GM18861 (cell line): ENCODE measurements around the gene KCNQ1.

Experiments used
- ATAC-seq: cut with Tn5 transposase; IDR thresholded peaks from one replicate; pipeline ENCODE4 v1.9.1; 2021; ENCODE audit not compliant: unreplicated experiment

KCNQ1 gene

GRCh38 chr11:2809854-2810253, 365.0 kb downstream of the KCNQ1 start:
- no peak for ATAC-seq

- ATAC-seq, result no peak
Measured at GRCh38 chr11:2810411-2811205, 365.8 kb downstream of the KCNQ1 start.

GRCh38 chr11:2811206-2812091, 366.6 kb downstream of the KCNQ1 start:
- ATAC-seq, result no peak

DNA sequence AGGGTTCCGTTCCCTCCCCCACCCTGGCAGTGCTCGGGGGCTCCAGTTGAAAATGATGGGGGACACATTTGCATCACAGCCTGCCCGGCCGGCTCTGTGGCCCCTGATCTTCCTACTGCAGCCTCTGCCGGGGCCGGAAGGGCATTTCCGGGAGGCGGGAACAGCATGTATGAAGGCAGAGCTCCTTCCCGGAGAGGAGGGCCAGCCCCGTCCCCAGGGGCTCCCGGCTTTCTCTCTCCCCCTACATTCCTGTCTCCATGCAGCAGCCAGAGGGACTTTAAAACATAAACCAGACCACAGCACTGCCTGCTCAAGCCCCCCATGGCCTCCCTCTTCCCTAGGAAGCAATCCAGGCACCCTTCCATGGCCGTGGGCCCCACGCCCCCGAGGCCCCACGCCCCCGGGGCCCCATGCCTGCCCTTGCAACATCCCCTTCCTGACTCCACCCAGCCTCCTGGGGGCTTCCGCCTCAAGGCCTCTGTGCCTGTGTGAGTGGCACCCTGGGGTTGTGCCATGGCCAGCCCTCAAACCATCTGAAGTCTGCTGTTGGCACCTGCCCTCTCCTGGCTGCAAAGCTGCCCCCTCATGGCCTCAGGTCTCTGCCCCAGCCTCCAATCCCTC, 367.7 kb downstream of the KCNQ1 start:
- ATAC-seq, result no peak

- ATAC-seq, result no peak
Measured at GRCh38 chr11:2813141-2813908, 368.5 kb downstream of the KCNQ1 start.

DNA sequence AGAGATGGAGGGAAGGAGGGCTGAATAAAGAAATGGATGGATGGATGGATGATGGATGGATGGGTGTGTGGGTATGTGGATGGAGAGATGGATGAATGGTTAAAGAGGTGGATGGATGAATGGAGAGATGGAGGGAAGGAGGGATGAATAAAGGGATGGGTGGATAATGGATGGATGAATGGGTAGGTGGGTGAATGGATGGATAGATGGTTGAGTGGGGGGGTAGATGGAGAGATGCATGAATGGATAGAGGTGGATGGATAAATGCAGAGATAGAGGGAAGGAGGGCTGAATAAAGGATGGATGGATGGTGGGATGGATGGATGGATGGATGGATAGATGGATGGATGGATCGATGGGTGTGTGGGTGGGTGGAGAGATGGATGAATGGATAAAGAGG, 369.2 kb downstream of the KCNQ1 start:
- ATAC-seq, result no peak

DNA sequence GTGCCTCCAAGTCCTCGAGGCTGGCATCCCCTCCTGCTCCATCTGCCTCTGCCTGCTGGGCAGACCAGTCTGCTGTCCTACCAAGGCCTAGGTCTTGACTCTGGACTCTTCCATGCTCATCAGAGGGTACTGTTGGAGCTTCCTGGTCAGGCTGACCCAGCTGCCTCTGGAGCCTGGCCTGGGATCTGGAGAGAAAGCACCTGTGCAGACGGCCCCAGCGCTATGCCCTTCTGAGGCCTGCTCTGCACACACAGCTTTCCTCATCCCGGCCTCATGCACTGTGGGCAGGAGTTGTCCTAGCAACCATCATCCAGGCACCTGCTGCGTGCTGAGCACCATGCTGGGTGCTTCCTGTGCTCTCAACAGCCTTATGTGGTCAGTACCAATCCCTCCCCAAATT, 369.9 kb downstream of the KCNQ1 start:
- ATAC-seq, result no peak

- ATAC-seq, result no peak
Measured at GRCh38 chr11:2815762-2816496, 371.1 kb downstream of the KCNQ1 start.

DNA sequence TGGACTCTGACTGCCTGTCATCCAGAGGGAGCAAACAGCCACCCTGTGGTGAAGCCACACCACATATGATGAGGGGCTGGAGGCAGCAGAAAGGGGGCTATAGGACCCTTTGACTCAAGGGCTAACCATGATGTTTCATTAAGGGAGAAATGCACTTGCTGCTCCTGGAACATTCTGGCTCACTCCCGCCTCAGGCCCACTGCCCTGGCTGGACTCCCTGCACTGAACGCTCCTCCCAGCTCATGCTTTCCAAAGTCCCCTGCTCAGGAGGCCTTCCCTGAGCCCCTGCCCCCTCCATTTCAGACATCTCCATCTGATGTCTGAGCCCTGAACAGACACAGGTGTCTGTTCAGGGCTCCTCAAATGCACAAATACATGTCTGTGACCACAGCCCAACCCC, 371.7 kb downstream of the KCNQ1 start:
- no peak for ATAC-seq

DNA sequence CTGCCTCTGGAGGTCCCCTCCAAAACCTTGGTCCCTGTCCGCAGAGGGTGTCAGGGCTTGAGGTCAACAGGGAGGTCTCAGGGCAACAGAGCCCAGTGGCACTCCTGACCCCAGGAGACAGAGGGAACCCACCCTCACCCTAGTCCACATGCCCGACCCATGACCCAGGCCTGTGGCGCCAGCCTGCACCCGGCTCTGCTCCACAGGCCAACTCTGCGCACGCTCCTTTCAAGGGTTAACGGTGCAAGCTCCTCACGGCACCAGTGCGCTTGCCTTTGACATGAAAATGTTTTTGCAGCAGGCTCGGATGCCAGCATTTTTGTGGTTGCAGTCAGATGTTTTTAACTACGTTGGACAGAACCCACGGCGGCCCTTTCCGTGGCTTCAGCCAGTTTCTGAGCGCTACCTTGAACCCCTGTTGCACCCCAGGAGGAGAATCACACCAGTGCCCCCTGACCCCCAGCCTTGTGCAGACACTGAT, 372.2 kb downstream of the KCNQ1 start:
- no peak for ATAC-seq

DNA sequence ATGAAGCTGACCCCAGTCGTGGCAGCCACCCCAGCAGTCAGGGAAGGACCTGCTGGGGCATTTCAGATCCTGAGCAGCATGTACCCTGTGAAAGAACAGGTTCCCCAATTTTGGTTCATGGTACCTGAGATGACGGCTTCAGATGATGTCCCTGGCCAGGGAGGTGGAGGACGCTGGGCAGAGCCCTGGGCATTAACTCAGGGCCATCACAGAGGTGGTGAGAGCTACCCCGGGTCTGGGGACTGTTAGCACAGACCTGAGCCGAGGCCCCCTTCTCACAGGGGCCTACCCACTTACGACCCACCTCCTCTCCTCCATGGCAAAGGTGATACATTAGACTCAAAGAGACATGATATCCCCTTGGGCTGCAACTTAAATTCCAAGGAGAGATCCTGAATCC, 372.6 kb downstream of the KCNQ1 start:
- ATAC-seq, result no peak

GRCh38 chr11:2818021-2818420, 373.2 kb downstream of the KCNQ1 start:
- no peak for ATAC-seq

GRCh38 chr11:2818503-2818902, 373.7 kb downstream of the KCNQ1 start:
- no peak for ATAC-seq

DNA sequence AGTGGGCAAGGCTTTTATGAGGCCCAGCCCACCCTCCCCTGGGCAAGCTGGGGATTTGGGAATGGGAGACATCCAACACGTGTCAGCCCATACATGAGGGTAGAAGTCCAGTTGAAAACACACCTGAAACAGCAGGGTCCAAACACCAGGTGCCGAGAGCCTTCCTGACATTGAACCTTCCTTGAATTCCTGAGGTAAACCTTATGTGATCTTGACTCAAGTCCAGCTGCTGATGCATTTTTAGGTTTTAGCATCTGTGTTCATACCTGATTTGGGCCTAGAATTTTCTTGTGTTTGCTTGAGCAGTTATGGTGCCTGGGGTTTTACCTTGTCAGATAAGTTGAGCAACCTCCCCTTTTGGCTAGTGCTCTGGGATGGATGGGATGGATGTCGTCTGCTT, 374.5 kb downstream of the KCNQ1 start:
- no peak for ATAC-seq

DNA sequence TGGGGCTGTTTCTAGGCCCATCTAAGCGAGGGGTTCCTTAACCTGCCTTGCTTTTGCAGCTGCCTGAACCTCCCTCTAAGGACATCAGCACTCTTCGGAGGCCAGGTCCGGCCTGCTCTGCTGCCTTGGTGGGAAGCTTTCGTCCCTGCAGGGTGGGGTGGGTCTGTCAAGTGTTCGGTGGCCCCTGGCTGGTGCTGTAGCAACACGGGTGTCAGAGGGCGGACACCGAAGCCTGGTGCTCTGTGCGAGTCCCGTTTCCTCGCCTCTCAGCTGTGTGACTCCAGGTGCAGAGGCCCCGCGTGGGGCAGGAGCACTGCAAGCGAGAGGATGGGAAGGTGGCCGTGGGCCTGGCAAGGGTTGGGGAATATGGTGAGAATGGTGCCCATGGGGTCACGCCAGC, 376.2 kb downstream of the KCNQ1 start:
- no peak for ATAC-seq

DNA sequence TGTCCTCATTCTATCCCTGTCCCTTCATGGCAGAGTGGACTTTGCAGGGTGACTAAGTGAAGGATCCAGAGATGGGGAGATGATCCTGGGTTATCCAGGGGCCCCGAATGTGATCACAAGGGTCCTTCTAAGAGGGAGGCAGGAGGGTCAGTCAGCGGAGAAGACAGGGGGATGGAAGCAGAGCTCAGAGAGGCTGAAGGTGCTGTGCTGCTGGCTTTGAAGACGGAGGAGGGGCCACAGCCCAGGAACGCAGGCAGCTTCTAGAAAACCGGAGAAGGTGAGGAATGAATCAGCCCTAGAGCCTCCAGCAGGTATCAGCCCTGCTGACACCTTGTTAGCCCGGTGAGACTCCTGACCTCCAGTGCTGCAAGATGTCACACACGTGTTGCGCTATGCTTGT, 377.1 kb downstream of the KCNQ1 start:
- ATAC-seq, result no peak

- ATAC-seq, result no peak
Measured at GRCh38 chr11:2824851-2825250, 380.0 kb downstream of the KCNQ1 start.

GRCh38 chr11:2825261-2825888, 380.6 kb downstream of the KCNQ1 start:
- no peak for ATAC-seq

GRCh38 chr11:2825889-2826678, 381.3 kb downstream of the KCNQ1 start:
- ATAC-seq, result no peak
